AG20443 (cell line): ENCODE results near the gene STX8.
"Not testable (repeated sequence)": the region's sequence is repeated elsewhere in the genome, so short reads cannot be mapped to it uniquely, and the experiment has no call there.

Source experiments
- DNase-seq: peaks from one replicate; pipeline ENCODE4 v3.0.0; 2012; ENCODE audit warnings: low spot score, mixed read lengths

The STX8 gene

DNA sequence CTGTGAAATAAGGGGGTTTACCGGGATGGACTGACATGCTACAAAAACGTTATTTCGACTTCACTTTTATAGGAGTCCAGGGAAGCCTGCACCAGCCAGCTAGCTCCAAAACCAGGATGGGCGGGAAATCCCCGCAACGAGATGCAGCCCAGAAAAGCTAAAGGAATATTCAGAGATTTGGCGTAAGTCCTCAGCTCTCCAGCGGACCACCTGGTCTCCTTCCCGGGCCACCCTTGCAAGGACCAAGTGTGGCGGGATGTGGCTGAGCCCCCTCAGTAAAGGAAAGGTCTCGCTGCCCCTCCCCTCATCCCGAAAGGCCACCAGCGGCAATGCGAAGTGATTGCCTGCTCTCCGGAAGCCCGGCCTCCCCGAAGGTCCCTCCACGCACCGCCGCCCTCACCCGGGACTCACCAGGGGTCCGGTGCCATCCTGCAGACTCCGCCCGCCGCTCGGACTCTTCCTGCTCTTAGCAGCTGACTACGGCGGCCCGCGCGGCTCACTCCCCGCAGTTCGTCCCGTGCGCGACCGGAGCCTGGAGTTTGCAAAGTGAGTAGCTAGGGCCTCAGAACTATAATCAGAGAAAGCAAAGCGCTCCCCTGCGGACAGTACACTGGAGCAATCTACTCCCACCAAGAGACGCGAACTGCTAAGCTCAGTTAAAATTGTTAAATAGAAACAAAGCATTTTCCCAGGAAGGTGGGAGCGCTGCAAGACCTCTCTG is at the start of gene STX8:
TSS of gene STX8 (minus strand) at position 440 of the 721 bp plus-strand sequence. CDS start at position 428, 12 bp downstream.
- DNase-seq, result peak; percentile 93

- no peak for DNase-seq
Measured at GRCh38 chr17:9622961-9623360, 47.3 kb upstream of the STX8 start.

DNA sequence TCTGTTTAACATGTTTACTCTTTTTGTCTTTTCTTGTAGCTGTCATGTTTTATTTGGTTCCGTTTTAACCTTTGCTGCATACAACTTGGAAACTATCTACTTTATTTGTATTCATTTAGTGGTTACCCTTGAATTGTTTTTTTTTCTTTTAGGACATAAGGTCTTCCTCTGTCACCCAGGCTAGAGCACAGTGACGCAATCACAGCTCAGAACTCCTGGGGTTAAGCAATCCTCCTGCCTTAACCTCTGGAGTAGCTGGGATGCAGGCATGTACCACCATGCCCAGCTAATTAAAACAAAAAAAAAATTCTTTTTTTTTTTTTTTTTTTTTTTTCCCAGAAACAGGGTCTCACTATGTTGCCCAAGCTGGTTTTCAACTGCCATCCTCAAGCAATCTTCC is 39.9 kb upstream of the STX8 start:
- no peak for DNase-seq

- no peak for DNase-seq
Measured at GRCh38 chr17:9612006-9612405, 36.4 kb upstream of the STX8 start.

GRCh38 chr17:9611557-9611956 is 35.9 kb upstream of the STX8 start:
- no peak for DNase-seq

GRCh38 chr17:9607058-9607457 is 31.4 kb upstream of the STX8 start:
- DNase-seq, result not testable (repeated sequence)

GRCh38 chr17:9606453-9606852 is 30.8 kb upstream of the STX8 start:
- no peak for DNase-seq

DNA sequence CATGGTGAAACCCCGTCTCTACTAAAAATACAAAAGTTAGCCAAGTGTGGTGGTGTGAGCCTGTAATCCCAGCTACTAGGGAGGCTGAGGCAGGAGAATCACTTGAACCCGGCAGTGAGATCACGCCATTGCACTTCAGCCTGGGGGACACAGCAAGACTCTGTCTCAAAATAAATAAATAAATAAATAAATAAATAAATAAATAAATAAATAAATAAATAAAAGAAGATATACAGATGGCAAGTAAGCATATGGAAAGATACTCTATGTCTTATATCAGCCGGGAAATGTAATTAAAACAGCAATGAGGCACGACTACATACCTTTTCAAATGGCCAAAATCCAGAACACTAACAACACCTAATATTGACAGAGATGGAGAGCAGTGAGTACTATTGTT is 29.0 kb upstream of the STX8 start:
- not testable (repeated sequence) for DNase-seq

DNA sequence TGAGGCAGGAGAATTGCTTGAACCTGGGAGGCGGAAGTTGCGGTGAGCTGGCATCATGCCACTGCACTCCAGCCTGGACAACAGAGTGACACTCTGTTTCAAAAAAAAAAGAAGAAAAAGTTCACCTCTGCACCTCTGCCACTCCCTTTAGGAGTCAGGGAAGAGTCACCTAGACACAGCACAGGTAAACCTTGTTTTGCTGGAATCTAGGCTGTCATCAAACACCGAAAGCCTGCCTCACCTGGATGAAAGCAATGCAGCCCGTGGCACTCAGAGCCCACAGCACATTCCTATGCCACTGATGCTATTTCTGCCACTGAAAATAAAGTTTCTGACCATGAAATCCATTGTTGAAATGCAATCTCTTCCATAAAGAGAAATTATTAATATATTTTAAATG is 23.0 kb upstream of the STX8 start:
- no peak for DNase-seq

DNA sequence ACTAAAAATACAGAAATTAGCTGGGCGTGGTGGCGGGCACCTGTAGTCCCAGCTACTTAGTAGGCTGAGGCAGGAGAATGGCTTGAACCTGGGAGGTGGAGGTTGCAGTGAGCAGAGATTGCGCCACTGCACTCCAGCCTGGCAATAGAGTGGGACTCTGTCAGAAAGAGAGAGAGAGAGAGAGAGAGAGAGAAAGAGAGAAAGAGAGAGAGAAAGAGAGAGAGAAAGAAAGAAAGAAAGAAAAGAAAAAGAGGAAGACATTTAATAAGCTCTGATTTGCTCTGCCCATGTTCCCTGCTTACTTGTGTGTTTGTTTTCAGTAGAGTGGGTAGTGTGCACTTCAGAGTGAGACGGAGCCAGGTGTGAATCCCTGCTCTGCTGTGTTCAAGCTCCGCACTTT is 22.0 kb upstream of the STX8 start:
- not testable (repeated sequence) for DNase-seq

DNA sequence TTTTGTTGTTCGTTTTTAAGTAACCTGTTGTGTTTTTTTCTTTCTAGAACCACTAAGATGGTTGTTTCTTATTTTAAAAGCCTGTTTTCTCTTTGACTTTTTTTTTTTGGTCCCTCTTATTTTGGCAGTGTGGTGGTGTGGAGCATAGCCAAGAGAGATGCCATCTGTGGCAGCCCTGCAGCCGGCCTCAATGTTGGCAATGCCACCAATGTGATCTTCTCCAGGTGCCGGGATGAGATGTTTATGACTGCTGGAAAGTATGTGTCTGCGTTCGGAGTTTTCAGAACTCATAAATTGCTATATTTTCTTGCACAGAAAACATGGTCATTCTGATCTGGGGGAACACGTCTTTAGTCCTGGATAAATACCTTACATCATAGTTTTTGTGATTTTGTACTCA is 18.4 kb upstream of the STX8 start:
- no peak for DNase-seq

GRCh38 chr17:9587969-9588656 is 12.5 kb upstream of the STX8 start:
- DNase-seq, result no peak

GRCh38 chr17:9577373-9577709 is 1.7 kb upstream of the STX8 start:
- DNase-seq, result no peak

GRCh38 chr17:9576521-9577372 is 1.1 kb upstream of the STX8 start, which contains the start of gene CFAP52:
Gene CFAP52 (plus strand): TSS chr17:9576642. CDS start chr17:9576696, 54 bp downstream.
- peak; percentile 94 for DNase-seq

GRCh38 chr17:9571201-9571600 is 4.4 kb downstream of the STX8 start:
- DNase-seq, result no peak

DNA sequence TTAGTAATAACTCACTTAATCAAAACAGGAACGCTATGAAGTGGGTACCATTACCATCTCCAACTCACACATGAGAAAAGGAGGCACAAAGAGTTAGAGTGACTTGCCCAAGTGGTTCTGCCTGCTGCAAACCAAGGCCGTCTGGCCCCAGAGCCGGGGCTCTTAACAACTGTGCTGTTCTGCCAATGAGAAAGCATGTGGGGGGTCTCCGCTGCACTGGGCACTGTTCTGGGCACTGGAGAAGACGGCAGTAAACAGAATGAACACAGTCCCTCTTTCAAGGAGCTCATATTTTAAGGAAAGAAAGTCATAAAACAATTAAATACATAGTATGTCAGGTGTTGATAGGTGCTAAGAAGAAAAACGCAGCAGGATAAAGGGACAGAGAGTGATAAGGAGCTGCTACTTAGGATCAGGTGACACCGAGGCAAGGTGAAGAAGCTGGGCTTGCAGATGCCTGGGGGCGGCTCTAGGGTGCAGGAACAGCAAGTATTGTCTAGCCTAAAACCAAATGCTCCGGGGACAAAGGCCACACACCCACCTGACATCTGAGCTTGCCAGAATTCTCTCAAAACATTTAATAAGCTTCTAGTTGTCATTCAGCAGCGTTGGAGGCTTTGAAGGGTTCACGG is 6.5 kb downstream of the STX8 start:
- no peak for DNase-seq

DNA sequence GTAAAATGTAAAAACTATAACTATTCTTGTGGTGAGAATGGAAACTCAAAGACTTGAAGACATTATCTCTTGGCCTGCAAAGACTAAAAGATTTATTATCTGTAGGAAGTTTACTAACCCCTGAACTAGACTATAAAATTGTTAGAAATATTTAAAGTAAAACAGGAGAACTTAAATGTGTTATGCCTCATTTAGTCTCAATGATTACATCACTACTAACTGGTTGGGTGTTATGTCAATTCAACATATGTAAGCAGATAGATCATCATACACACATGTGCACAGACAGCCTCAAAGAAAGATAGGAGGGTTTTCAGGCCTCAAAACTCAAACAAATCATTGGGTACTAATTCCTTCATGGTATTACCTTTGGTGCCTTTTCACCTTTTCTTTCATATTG is 7.6 kb downstream of the STX8 start:
- no peak for DNase-seq

GRCh38 chr17:9566739-9567138 is 8.9 kb downstream of the STX8 start:
- DNase-seq, result not testable (repeated sequence)

GRCh38 chr17:9566067-9566466 is 9.6 kb downstream of the STX8 start:
- no peak for DNase-seq

- DNase-seq, result no peak
Measured at GRCh38 chr17:9564104-9564503, 11.5 kb downstream of the STX8 start.

GRCh38 chr17:9557857-9558256 is 17.8 kb downstream of the STX8 start:
- no peak for DNase-seq

- no peak for DNase-seq
Measured at GRCh38 chr17:9557161-9557755, 18.4 kb downstream of the STX8 start.
